GM18526 (cell line): ENCODE data around the gene PCDH18.

Source experiments
- POLR2A ChIP-seq: IDR thresholded peaks from 3 replicates; pipeline ENCODE4 v1.6.1; 2011; ENCODE audit not compliant: insufficient read length; ENCODE audit errors: extremely low read depth

Gene PCDH18

GRCh38 chr4:137534516-137534915 is 2.2 kb upstream of the PCDH18 start:
- no peak for TF ChIP-seq POLR2A

- no peak for TF ChIP-seq POLR2A
These were observed 1.6 kb upstream of the PCDH18 start for GRCh38 chr4:137533855-137534254.

GRCh38 chr4:137532869-137533236 is 559 bp upstream of the PCDH18 start:
- no peak for TF ChIP-seq POLR2A

GRCh38 chr4:137531168-137531985 is 917 bp downstream of the PCDH18 start:
- TF ChIP-seq POLR2A, result no peak

GRCh38 chr4:137530176-137530575 is 2.1 kb downstream of the PCDH18 start:
- TF ChIP-seq POLR2A, result no peak

GRCh38 chr4:137529432-137529831 is 2.9 kb downstream of the PCDH18 start:
- TF ChIP-seq POLR2A, result no peak

- no peak for TF ChIP-seq POLR2A
These were observed 3.6 kb downstream of the PCDH18 start for GRCh38 chr4:137528673-137529072.

GRCh38 chr4:137526681-137527080 is 5.6 kb downstream of the PCDH18 start:
- no peak for TF ChIP-seq POLR2A

GRCh38 chr4:137524725-137525369 is 7.4 kb downstream of the PCDH18 start:
- TF ChIP-seq POLR2A, result no peak

- TF ChIP-seq POLR2A, result no peak
These were observed 9.0 kb downstream of the PCDH18 start for GRCh38 chr4:137523329-137523728.

GRCh38 chr4:137521053-137521452 is 11.2 kb downstream of the PCDH18 start:
- no peak for TF ChIP-seq POLR2A

- TF ChIP-seq POLR2A, result no peak
These were observed 12.9 kb downstream of the PCDH18 start for GRCh38 chr4:137519406-137519805.

- TF ChIP-seq POLR2A, result no peak
These were observed 17.7 kb downstream of the PCDH18 start for GRCh38 chr4:137514406-137515111.

- no peak for TF ChIP-seq POLR2A
These were observed 21.6 kb downstream of the PCDH18 start for GRCh38 chr4:137510557-137511265.

GRCh38 chr4:137509855-137510282 is 22.4 kb downstream of the PCDH18 start:
- TF ChIP-seq POLR2A, result no peak
